ENCODE results near the gene TAC3.
"Not testable (repeated sequence)": the region's sequence is repeated elsewhere in the genome, so short reads cannot be mapped to it uniquely, and the experiment has no call there.

TAC3 gene

GRCh38 chr12:56962247-56962646, 54.1 kb downstream of the TAC3 start:
- not testable (repeated sequence) for H3K27me3 ChIP-seq (ENCODE audit: insufficient read depth, insufficient read length); H3K4me3 ChIP-seq (ENCODE audit: insufficient read length, low read depth); DNase-seq (ENCODE audit: low read depth, low spot score); H3K9ac ChIP-seq (ENCODE audit: insufficient read length, low read depth); H3K4me1 ChIP-seq (ENCODE audit: insufficient read depth, insufficient read length); H3K36me3 ChIP-seq (ENCODE audit: insufficient read depth, insufficient read length, low read length)
- H3K9me3 ChIP-seq (ENCODE audit: insufficient read depth, low read length), result peaks cover 30% of the 10 kb centered on the region; the same call in 1 of the 2 replicates

Measured in NT2/D1 (cell line).